OCI-M1 (cell line): ENCODE data around the gene LMNTD1.
"Not testable (repeated sequence)": the region's sequence is repeated elsewhere in the genome, so short reads cannot be mapped to it uniquely, and the experiment has no call there.

ENCODE experiments used
- DNase-seq: peaks from one replicate; lab custom pipeline; 2025; lab: John Stamatoyannopoulos, UW

The LMNTD1 gene

DNA sequence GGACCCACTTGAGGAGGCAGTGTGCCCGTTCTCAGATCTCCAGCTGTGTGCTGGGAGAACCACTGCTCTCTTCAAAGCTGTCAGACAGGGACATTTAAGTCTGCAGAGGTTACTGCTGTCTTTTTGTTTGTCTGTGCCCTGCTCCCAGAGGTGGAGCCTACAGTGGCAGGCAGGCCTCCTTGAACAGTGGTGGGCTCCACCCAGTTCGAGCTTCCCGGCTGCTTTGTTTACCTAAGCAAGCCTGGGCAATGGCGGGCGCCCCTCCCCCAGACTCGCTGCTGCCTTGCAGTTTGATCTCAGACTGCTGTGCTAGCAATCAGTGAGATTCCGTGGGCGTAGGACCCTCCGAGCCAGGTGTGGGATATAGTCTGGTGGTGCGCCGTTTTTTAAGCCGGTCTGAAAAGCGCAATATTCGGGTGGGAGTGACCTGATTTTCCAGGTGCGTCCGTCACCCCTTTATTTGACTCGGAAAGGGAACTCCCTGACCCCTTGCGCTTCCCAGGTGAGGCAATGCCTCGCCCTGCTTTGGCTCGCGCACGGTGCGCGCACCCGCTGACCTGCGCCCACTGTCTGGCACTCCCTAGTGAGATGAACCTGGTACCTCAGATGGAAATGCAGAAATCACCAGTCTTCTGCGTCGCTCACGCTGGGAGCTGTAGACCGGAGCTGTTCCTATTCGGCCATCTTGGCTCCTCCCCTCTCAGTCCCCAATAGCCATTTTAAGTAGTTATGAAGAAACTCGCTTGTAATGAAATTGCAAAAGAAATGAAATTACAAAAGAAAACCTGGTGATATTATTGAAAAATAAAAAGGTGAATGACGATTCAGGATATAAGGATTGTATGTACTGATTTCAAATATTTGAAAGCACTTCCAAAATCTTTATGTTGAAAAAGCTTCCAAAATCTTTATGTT, 63.9 kb downstream of the LMNTD1 start:
- not testable (repeated sequence) for DNase-seq

DNA sequence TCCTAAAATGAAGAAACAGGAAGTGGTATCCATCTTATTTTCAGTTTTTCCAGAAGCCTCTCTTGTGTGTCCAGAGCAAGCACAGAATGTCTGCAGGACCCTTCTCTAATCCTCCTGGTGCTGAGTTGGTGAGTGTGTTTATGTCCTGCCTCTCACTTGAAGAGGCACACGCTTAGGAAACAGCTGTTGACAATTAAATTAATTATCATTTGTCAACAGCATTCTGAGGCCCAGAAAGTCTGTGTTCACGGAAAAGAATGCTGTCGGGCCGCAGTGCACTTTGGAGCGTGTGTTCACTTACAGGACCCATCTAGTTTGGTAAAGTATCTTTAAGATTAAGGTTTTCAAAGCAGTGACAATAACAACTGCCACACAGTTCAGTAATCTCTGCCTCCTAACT, 70.5 kb downstream of the LMNTD1 start:
- no peak for DNase-seq

DNA sequence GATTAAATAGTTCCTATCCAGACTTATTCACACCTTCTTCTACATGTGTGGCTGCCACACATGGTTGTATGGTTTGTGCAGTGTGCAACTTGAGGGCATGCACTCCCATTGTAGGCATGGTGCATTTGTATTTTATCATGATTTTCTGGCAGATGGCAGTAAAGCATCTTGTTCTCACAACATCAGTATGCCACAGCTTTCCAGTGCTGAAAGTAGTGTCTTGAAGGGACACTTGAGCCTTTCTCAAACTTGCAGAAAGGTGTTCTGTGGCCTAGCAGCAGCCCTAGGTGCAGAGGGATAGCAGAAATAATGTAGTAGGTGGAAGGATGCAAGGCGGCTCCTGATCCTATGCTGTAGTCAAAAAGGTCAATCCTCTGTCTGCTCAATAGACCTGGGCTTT, 72.9 kb downstream of the LMNTD1 start:
- DNase-seq: no peak

DNA sequence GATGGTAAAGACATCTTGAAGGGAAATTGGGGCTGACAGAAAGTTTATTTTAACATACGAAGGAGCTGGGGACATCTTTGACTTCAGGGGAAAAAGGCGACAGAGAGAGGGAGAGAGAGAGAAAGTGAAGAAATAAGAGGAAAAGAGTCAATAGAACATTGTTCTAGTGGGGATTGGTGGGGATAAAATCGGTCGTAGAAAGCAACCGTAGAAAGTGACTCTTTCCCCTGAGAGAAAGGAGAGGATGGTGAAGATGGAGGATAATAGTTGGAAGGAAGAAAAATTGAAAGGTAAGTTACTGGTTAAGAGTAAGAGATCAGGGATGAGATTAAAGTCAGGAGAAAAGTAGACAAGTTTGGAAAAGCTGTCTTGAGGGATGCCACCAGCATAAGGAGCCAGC, 75.9 kb downstream of the LMNTD1 start:
- no peak for DNase-seq

DNA sequence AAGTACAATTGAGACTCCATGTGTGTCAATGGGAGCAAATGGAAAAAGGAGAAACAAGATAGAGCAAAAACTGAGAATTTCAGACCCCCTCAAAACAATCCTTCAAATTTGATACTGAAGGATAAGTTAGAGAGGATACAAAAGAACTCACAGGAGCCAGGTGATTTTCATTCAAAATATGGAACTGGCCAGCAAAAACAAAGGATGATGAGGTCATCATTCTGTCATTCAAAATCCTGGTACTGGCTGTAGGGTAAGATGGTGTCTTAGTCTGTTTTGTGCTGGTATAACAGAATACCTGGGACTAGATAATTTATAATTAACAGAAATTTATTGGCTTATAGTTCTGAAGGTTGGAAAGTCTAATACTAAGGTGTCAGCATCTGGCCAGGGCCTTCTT, 80.6 kb downstream of the LMNTD1 start:
- no peak for DNase-seq

DNA sequence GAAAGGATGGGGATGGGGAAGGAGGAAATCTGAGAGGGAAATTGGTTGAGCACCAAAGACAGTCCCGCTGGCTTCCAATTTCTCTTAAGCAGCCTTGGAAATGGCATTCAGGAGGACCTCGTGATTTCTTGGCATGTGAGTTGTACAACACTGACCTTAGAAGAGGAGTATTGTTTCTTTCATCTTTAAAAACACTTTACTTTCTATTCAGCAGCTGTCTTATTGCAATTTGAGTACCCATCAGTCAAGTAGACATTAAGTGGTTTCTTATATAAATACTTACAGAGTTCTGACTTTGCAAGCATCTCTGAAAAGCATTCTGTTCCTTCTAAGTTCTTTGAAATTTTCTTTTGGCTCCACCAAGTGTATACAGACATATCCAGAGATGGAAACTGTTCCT, 83.2 kb downstream of the LMNTD1 start:
- no peak for DNase-seq

DNA sequence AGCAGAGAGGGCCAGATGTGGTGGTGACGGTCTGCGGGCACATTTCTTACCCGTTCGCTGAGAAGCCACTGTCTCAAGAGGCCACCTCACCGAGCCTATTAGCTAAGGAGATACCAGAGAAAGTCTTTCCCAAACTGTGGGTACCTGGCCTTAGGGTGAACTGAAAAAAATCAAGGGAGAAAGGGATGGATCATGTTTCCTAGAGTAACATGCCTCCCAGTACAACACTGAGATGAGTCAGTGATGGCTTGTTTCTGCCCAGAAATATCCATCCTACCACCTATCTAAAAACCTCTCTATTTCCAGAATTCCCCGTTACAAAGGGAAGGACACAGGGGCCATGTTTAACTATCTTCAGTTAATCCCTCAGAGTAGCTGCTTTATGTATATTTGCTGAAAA, 83.7 kb downstream of the LMNTD1 start:
- no peak for DNase-seq

DNA sequence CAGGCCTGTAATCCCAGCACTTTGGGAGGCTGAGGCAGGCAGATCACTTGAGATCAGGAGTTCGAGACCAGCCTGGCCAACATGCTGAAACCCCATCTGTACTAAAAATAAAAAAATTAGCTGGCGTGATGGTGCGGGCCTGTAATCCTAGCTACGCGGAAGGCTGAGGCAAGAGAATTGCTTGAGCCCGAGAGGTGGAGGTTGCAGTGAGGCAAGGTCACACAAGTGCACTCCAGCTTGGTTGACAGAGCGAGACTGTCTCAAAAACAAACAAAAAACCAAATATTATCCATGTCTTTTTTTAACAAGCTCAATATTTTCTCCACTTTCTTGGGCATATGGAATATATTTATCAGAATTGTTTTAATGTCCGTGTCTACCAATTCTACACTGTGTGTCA, 89.6 kb downstream of the LMNTD1 start:
- no peak for DNase-seq

DNA sequence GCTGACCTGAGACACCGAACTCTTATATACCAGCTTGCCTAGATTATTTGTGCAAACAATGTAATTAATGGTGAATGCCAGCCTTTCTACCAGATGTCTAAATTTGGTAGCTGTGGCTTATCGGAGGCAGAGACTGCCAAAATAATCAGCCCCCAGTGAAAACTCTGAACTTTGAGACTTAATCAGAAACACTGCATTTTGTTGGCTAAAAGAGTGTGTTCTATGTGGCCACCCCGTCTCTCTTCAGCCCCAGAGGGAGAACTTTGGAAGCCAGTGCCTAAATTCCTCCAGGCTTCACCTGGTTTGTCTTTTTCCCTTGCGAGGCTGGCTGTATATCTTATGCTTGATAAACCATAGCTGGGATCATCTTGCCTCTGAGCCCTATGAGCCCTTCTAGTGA, 90.1 kb downstream of the LMNTD1 start:
- DNase-seq: no peak

DNA sequence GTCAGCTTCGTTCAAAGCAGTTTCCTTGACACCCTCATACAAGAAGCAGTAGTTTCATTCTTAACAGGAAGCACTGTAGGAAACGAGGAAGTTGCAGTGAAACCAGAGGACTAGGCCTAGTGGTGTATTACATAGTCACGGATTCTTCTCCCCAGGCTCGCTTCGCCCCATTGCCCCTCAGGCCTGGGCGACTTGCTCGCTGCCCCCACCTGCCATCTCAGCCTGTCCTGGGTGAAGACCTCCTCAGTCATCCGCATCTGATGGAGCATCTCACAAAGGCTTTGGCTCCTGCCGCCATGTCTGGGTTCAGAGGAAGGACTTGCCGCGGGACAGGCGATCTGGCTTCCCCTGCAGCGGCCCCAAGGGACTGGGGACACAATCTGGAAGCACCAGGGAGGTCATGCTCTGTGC, 93.5 kb downstream of the LMNTD1 start:
- DNase-seq: no peak

DNA sequence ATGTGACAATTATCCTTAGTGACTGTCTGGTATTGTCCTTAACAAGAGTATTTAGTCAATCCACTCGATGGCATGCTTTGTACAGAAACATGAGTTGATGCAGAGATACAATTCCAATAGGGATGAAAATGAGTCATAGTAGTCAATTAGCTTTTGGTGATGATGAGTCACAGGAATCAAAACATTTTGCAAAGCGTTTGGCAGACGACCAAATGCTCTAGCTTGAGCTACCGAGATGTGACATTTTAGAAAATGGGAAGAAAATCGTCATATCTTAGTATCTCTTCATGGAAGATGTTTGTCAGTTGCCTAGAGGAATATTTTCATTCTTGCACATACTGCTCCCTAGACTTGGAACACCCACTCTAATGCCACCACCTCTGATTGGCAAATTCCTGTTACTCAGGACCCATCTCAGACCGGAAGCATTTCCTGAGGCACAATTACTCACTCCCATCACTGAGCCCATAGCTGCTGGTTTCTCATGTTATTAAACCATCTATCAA, 95.0 kb downstream of the LMNTD1 start:
- peak; percentile 48 for DNase-seq

DNA sequence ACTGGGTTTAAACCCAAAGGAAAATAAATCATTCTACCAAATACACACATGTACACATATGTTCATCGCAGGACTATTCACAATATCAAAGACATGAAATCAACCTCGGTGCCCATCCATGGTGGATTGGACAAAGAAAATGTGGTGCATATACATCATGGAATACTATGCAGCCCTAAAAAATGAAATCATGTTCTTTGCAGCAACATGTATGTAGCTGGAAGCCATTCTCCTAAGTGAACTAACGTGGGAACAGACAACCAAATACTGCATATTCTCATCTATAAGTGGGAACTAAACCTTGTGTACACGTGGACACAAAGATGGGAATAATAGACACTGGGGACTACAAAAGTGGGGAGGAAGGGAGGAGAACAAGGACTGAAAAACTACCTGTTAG, 96.6 kb downstream of the LMNTD1 start:
- DNase-seq: no peak

DNA sequence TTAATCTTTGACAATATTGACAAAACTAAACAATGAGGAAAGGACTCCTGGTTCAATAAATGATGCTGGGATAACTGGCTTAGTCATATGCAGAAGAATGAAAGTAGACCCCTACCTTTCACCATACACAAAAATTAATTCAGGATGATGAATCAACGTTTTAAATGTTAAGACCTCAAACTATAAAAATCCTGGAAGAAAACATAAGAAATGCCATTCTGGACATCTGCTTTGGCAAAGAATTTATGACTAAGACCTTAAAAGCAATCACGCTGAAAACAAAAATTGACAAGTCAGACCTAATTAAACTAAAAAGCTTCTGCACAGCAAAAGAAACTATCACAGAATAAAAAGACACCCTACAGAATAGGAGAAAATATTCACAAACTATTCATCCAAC, 97.4 kb downstream of the LMNTD1 start:
- no peak for DNase-seq

DNA sequence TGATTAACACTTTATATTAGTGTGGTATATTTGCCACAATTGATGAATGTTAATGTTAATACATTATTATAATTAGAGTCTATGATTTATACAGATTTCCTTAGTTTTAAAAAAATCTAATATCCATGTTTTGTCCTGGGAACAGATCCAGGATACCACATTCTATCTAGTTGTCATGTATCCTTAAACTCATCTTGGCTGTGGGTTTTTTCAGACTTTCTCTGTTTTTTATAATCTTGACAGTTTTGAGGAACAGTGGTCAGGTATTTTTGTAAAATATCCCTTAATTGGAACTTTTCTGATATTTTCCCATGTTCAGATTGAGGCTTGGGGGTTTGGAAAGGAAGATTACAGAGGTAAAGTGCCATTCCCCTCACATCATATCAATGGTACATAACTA, 104.1 kb downstream of the LMNTD1 start:
- no peak for DNase-seq

DNA sequence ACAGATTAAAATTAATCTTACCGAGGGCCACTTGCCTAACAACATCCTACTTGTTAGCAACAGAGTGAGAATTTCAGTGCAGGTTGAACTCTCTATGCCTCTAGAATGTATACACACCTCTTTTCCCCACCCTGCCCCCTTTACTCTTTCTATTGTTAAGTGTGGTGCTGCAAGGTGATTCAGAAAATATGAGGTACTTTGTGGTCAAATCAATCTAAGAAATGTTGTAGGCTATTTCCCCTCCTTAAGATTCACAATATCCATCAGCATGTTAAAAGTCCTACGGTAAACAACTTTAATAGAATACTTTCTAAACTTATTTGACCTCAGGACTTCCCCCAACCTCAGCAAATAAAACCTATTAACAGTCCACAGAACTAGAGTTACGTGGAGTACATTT, 106.0 kb downstream of the LMNTD1 start:
- no peak for DNase-seq

DNA sequence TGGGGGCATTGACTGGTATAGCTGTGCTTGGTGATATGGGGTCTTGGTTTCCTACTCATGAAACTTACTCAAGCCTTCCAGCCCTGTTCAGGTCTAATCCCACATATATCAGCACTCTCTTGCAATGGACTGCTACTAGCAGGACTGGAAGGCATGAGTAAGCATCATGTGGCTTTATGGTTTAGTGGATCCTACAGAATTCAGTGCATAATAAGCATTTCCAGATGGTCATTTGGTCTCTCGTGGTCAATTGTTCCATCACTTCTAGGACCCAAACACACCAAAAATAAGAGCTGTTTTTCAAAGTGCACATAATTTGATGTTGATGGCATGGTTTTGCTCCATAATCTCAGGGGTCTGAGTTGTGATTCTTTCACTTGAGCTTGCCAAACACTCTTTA, 114.4 kb downstream of the LMNTD1 start:
- no peak for DNase-seq

DNA sequence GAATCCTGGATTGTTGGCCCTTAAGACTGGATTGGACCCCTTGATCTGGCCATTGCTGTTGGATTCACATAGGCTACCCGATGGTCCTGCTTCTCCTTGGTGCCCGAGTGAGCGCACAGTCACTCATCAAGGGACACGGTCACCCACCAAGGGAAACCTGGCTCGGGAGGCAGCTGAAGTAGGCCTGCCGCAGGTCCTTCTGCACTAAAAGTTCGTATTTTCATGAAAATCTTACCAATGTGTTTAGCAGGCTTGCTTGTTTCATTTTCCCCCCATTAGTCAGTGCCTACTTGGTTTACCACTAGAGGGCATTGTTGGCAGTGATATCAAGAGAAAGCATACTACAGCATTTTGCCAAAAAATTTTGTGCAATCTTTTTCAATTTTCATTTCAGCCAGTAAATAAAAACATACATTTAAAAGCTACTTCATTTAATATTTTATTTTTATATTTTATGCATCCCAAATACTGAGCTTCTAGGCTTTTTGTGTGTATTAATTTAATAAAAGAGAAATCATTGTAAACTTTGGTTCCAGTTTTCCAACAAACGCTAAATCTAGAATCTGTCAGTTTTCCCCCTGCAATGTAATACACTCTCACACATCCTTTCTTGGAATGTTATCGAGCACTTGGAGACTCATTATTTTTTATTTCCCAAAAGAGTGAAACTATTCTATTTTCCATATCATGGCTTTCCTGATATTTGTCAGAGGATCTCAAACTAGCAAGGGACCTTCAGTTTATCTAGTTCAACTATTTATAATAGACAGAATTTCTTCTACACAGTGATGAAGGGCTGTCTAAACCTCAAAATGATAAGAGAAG, 116.7 kb downstream of the LMNTD1 start:
- DNase-seq: peak; percentile 84

DNA sequence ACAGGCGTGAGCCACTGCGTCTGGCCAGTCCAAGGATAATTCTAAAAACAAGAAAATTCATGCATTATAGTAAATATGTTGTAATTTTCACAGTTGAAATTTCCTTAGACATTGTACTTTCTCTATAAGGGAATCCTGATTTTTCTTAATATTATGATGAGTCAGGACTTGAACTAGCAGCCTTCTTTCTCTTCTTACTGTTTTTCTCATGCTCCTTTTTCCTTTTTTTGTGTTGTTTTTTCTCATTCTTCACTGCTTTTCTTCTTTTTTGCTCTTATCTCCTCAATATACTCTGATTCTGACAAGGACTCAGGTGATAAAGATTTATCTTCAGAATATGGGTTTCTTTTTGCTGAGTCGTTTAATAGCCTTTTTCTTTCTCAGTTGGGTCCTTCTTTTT, 117.7 kb downstream of the LMNTD1 start:
- DNase-seq: no peak

DNA sequence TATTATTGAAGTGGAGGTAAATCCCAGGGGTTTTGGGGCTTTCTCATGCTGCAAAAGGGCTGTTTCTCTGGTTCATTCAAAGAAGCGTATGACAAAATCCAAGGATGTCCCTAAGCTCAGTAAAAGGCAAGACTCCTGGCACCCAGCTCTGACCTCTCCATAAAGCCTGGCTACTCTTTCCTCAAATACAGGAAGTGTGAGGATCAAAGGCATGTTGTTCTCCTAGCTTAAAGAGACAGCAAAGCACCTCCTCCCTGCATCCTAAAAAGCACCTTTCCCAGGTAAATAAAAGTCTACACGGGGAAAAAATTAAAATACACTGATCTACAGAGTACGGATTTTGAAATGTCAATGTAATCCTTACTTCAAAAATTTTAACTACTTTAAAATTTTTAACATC, 118.6 kb downstream of the LMNTD1 start:
- DNase-seq: no peak

DNA sequence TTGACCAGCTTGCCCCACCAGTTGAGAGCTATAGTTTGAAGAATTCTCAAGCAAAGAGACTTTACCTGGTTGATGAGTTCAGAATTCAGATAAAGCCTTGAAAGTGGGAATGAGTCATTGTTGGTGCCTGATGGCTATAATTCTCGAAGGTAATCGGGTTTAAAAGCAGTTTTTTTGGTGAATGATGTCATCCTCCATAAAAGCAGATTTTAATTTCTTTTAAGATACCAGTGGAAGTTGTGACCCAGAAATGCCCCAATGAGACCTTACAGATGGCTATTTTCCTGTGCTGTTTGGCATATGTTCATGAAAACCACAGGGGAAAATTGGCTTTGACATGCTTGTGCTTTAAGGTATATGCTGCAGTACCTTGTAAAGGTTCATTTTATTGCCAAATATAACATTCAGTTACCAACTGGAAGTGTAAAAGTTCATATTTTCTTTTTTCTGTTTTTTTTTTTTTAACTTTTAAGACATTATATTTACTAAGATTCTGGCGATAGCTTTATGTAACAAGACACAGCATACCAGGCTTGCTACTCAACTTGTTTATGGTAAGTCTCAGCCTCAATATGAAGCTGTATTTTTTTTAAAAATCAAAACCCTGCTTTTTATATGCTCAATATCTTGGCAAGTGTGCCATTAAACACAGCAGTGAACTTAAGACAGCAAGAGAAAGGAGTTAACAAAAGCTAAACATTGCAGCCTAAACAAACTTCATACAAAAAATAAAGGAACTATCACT, 119.3 kb downstream of the LMNTD1 start:
- DNase-seq: no peak

DNA sequence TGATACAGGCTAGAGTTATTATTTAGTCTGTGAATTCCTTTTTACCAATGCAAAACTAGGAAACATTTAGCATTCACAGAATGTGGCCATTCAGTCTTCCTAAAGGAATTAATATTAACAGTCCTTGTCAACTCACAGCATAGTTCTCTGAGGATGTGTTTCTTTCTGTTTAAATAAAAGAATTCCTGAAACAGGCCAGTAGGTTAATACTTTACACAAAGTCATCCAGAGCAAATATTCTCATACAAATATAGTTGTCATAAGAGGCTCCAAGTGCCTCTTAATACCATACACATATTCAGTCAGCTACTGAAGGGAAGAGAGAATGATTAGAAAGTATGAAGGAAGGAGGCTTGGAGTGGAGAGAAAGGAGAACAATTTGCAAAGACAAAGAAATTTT, 120.1 kb downstream of the LMNTD1 start:
- DNase-seq: no peak
